HG03159 (cell line): ENCODE results near the gene RANGRF.

Source experiments
- ATAC-seq: cut with Tn5 transposase; IDR thresholded peaks from one replicate; pipeline ENCODE4 v1.9.1; 2021; ENCODE audit warnings: mild to moderate bottlenecking, moderate library complexity; ENCODE audit not compliant: unreplicated experiment

Gene RANGRF

GRCh38 chr17:8273884-8274444 lies 14.5 kb upstream of the RANGRF start:
- ATAC-seq = no peak

GRCh38 chr17:8274816-8275215 lies 13.7 kb upstream of the RANGRF start:
- no peak for ATAC-seq

GRCh38 chr17:8275421-8276290 lies 12.8 kb upstream of the RANGRF start:
- no peak for ATAC-seq

- ATAC-seq = no peak
Observed at GRCh38 chr17:8277317-8277716, 11.2 kb upstream of the RANGRF start.

GRCh38 chr17:8282345-8282744 lies 6.1 kb upstream of the RANGRF start:
- ATAC-seq = no peak

GRCh38 chr17:8283356-8283755 lies 5.1 kb upstream of the RANGRF start:
- no peak for ATAC-seq

- ATAC-seq = no peak
Observed at GRCh38 chr17:8284126-8284525, 4.3 kb upstream of the RANGRF start.

- no peak for ATAC-seq
Observed at GRCh38 chr17:8285270-8286181, 2.9 kb upstream of the RANGRF start.

- ATAC-seq = no peak
Observed at GRCh38 chr17:8287651-8288335, 677 bp upstream of the RANGRF start.

- ATAC-seq = no peak
Observed at GRCh38 chr17:8289103-8289397, 580 bp downstream of the RANGRF start.

- no peak for ATAC-seq
Observed at GRCh38 chr17:8290043-8290442, 1.6 kb downstream of the RANGRF start.

- no peak for ATAC-seq
Observed at GRCh38 chr17:8292639-8293395, 4.3 kb downstream of the RANGRF start.

GRCh38 chr17:8294361-8294760 lies 5.9 kb downstream of the RANGRF start:
- ATAC-seq = no peak

GRCh38 chr17:8294814-8295316 lies 6.4 kb downstream of the RANGRF start:
- no peak for ATAC-seq

GRCh38 chr17:8300226-8300625 lies 11.8 kb downstream of the RANGRF start:
- no peak for ATAC-seq

GRCh38 chr17:8300627-8301242 lies 12.3 kb downstream of the RANGRF start:
- no peak for ATAC-seq

GRCh38 chr17:8310601-8311123 lies 22.2 kb downstream of the RANGRF start:
- no peak for ATAC-seq

GRCh38 chr17:8311131-8311790 lies 22.8 kb downstream of the RANGRF start:
- ATAC-seq = no peak

GRCh38 chr17:8312251-8312650 lies 23.8 kb downstream of the RANGRF start:
- ATAC-seq = no peak
